NCI-H82 (cell line): ENCODE data around the gene CFD.
A peak's percentile ranks its signal among the peaks of the same experiment; 100 is the strongest.
"Not testable (repeated sequence)": the region's sequence is repeated elsewhere in the genome, so short reads cannot be mapped to it uniquely, and the experiment has no call there.

ENCODE experiments used
- DNase-seq: peaks from one replicate; lab custom pipeline; 2025; lab: John Stamatoyannopoulos, UW

The CFD gene

GRCh38 chr19:888581-889385, 29.3 kb downstream of the CFD start:
- no peak for DNase-seq

- no peak for DNase-seq
These were observed 30.3 kb downstream of the CFD start for GRCh38 chr19:889662-890295.

- DNase-seq: no peak
These were observed 31.4 kb downstream of the CFD start for GRCh38 chr19:890831-891230.

GRCh38 chr19:891421-892200, 32.1 kb downstream of the CFD start:
- not testable (repeated sequence) for DNase-seq

- peak; percentile 42 for DNase-seq
These were observed 32.9 kb downstream of the CFD start for GRCh38 chr19:892243-892893.

- peak; percentile 94 for DNase-seq
These were observed 33.6 kb downstream of the CFD start, which contains the start of the genes MED16 and RNU6-9 for GRCh38 chr19:892894-893689. Gene MED16 (minus strand): TSS chr19:893187. CDS start chr19:891131, 2,056 bp downstream. Gene RNU6-9 (plus strand): TSS chr19:893484.

- DNase-seq: no peak
These were observed 37.0 kb downstream of the CFD start for GRCh38 chr19:896434-896833.

- DNase-seq: no peak
These were observed 37.5 kb downstream of the CFD start for GRCh38 chr19:896999-897398.

- DNase-seq: no peak
These were observed 38.1 kb downstream of the CFD start for GRCh38 chr19:897442-898039.

GRCh38 chr19:898663-899062, 39.2 kb downstream of the CFD start:
- peak; percentile 39 for DNase-seq

GRCh38 chr19:899336-900042, 40.0 kb downstream of the CFD start:
- no peak for DNase-seq

GRCh38 chr19:900043-900301, 40.5 kb downstream of the CFD start:
- DNase-seq: no peak

GRCh38 chr19:900302-901111, 41.0 kb downstream of the CFD start:
- DNase-seq: peak; percentile 62

GRCh38 chr19:901216-902092, 42.0 kb downstream of the CFD start:
- no peak for DNase-seq

- no peak for DNase-seq
These were observed 42.6 kb downstream of the CFD start for GRCh38 chr19:902093-902370.

- DNase-seq: peak; percentile 83
These were observed 43.2 kb downstream of the CFD start for GRCh38 chr19:902446-903226.

- peak; percentile 89 for DNase-seq
These were observed 43.9 kb downstream of the CFD start for GRCh38 chr19:903266-903797.

GRCh38 chr19:904545-904944, 45.1 kb downstream of the CFD start:
- no peak for DNase-seq
